ENCODE results near the gene TMEM106A.

DNA sequence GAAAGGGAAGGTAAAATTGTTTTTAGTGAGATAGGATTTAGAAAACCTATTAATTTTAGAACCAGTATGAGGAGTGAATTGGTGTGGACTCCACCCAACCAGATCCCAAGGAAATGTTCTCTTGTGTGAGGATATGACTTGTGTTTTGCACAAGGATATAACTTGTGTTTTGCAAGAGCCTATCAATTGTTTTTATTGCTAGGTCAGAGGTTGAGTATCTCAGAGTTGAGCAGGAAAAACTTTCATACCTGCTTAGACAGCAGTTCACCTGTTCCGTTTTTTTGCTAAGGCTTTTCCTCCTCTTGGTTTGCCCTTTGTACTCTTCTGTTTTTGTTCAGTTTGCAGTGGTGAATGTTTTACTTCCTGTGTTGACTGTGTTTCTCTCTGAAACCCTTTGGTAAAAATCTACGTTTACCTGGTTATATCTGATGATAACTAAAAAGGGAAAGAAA is 35.5 kb upstream of the TMEM106A start:
- no peak for TF ChIP-seq CTCF (conservative IDR thresholded peaks at IDR 0.05 in 1 of 2, IDR thresholded peaks at IDR 0.05 in 1 of 2; ENCODE audit: low read depth in 1 of 2, low read length in 2 of 2)
- TF ChIP-seq EZH2 (IDR thresholded peaks at IDR 0.05; ENCODE audit: low read length, missing control alignments): no peak

Measured in fibroblast of lung (primary cell).